PC-9 (cell line): ENCODE data around the gene CLIC5.

Experiments
- EZH2 ChIP-seq: fragments of 200-600 bp; sonication (generic); IDR thresholded peaks from 2 replicates; pipeline ENCODE4 v1.8.0; 2017; ENCODE audit warnings: antibody characterized with exemption, low read depth
- TF ChIP-seq, protein P1 (sequence below): fragments of 200-600 bp; sonication (generic); conservative IDR thresholded peaks from 2 replicates; pipeline ENCODE4 v1.6.1; 2017; ENCODE audit warnings: mixed run types, antibody characterized with exemption, mild to moderate bottlenecking, moderate library complexity

DNA sequence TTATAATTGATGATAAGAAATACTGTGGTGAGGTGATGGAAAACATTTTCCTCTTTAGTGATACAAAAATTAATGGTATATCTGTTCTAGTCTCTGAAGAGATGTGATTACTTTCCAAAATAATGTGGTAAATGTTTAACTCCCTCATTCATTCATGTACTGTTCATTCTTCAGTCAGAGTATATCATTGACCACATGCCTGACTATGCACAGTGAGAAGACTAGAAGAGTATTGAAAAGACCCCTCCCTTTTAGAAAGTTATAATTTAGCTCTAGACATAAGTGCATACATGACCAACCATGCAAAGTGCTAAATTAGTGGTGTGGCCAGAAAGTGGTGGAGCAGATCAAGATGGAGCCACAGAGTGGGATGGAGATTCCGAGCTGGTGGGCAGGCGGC is 133.0 kb downstream of the CLIC5 start:
- TF ChIP-seq, protein P1, sequence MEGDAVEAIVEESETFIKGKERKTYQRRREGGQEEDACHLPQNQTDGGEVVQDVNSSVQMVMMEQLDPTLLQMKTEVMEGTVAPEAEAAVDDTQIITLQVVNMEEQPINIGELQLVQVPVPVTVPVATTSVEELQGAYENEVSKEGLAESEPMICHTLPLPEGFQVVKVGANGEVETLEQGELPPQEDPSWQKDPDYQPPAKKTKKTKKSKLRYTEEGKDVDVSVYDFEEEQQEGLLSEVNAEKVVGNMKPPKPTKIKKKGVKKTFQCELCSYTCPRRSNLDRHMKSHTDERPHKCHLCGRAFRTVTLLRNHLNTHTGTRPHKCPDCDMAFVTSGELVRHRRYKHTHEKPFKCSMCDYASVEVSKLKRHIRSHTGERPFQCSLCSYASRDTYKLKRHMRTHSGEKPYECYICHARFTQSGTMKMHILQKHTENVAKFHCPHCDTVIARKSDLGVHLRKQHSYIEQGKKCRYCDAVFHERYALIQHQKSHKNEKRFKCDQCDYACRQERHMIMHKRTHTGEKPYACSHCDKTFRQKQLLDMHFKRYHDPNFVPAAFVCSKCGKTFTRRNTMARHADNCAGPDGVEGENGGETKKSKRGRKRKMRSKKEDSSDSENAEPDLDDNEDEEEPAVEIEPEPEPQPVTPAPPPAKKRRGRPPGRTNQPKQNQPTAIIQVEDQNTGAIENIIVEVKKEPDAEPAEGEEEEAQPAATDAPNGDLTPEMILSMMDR = no peak
- TF ChIP-seq EZH2 = no peak
